GM12891 (cell line): ENCODE results near the gene MIER2.

ENCODE experiments used
- DNase-seq: peaks from one replicate; pipeline ENCODE4 v3.0.0; 2011; ENCODE audit warnings: low spot score; ENCODE audit not compliant: insufficient read length
- FAIRE-seq: peaks from 2 replicates; lab custom pipeline; 2011; peaks lifted over from hg19 to GRCh38; lab: Jason Lieb, UNC
- PAX5 ChIP-seq: IDR thresholded peaks from 2 replicates; pipeline ENCODE4 v1.6.1; 2011; ENCODE audit warnings: low read length, moderate library complexity, mild to moderate bottlenecking; ENCODE audit not compliant: insufficient read depth, severe bottlenecking
- POLR2A ChIP-seq: IDR thresholded peaks from 2 replicates; pipeline ENCODE4 v1.6.1; 2011; ENCODE audit warnings: low read depth, low read length, control low read depth
- POLR2AphosphoS5 ChIP-seq: IDR thresholded peaks from 2 replicates; pipeline ENCODE4 v1.6.1; 2011; ENCODE audit warnings: low read depth, low read length, control low read depth
- POU2F2 ChIP-seq: IDR thresholded peaks from 2 replicates; pipeline ENCODE4 v1.6.1; 2011; ENCODE audit warnings: low read depth, mild to moderate bottlenecking, control low read depth, low read length, moderate library complexity
- SPI1 ChIP-seq: IDR thresholded peaks from 2 replicates; pipeline ENCODE4 v1.6.1; 2011; ENCODE audit warnings: low read depth, low read length, control low read depth
- TAF1 ChIP-seq: IDR thresholded peaks from 2 replicates; pipeline ENCODE4 v1.6.1; 2011; ENCODE audit warnings: low read depth, low read length, control low read depth

Gene MIER2

DNA sequence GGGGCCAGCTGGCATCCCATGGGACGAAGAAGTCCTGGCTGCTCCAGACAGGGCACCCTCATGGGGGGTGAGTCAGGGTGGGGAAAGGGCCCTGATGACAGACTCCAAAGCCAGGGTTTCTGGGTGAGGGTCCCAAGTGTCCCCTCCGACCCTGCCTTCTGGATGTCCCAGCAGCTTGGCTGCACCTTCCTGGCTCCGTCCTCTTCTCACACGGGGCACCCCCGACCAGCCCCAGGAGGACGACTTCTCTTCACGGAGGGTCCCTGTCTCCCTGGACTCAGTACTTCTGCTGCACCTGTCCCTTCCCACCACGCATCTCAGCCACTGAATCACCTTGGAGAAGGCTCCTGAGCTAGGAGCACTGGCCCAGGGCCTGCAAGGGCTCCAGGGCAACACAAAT lies 19.9 kb downstream of the MIER2 start:
- DNase-seq: no peak
- TF ChIP-seq POLR2AphosphoS5: no peak
- TF ChIP-seq PAX5: no peak
- TF ChIP-seq SPI1: no peak
- TF ChIP-seq POLR2A: no peak
- no peak for FAIRE-seq

DNA sequence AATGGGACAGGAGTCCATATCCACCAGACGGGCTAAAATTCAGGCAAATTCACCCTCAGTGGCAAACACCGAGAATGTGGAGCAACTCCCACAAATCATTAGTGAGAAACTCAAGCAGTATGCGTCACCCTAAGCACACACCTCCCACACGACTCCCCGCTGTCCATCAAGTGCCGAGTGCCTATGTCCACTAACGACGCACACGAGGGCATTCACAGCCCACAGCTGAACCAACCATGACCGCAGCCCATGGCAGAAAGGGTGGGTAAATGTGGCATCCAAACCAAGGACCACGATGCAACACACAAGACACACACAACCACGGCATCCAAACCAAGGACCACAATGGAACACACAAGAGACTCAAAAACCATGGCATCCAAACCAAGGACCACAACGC lies 22.0 kb downstream of the MIER2 start:
- TF ChIP-seq POLR2A (no peak), POU2F2 (no peak), TAF1 (no peak), POLR2AphosphoS5 (no peak), SPI1 (no peak), PAX5 (no peak)
- no peak for DNase-seq
- FAIRE-seq: no peak

DNA sequence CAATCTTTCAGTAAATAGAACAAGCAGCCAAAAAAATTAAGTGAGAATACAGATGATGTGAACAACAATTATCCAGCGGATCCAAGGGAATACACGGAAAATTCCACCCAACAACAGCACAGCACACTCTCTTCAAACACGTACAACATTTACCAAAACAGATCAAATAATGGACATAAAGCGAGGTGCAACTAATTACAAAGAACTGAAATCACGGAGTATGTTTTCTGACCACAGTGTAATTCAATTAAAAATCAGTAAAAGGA lies 26.2 kb downstream of the MIER2 start:
- no peak for FAIRE-seq

DNA sequence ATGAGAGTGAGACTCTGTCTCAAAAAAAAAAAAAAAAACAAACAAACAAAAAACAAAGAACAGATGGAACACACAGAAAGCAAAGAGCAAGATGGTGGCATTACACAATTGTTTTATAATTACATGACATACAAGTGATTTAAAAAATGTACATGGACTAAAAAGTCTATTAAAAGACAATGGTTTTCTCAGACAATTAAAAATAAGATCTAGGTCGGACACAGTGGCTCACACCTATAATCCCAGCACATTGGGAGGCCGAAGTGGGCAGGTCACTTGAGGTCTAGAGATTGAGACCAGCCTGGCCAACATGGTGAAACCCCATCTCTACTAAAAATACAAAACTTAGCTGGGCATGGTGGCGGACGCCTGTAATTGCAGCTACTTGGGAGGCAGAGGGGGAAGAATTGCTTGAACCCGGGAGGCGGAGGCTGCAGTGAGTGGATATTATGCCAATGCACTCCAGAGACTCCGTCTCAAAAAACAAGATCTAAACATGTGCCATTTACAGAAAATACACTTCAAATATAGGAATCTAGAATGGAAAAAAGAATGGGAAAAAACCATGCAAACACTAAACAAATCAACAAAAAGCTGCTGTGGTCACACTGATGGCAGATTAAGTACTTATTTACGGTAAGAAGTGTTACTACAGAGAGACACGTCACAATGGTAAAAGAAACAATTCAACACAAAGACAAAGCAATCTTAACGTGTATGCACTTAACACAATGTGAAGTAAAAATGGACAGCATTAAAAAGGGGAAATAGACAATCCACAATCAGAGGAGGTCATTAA lies 26.7 kb downstream of the MIER2 start:
- TF ChIP-seq POU2F2 (no peak), PAX5 (no peak), POLR2AphosphoS5 (no peak), TAF1 (no peak)
- FAIRE-seq (no peak), DNase-seq (no peak)

More for the DNA sequence above, 26.2 kb downstream of the MIER2 start:
- DNase-seq: no peak
- no peak for TF ChIP-seq POU2F2
- no peak for TF ChIP-seq PAX5
- no peak for TF ChIP-seq POLR2AphosphoS5
- no peak for TF ChIP-seq TAF1
- TF ChIP-seq SPI1: no peak
- TF ChIP-seq POLR2A: no peak

DNA sequence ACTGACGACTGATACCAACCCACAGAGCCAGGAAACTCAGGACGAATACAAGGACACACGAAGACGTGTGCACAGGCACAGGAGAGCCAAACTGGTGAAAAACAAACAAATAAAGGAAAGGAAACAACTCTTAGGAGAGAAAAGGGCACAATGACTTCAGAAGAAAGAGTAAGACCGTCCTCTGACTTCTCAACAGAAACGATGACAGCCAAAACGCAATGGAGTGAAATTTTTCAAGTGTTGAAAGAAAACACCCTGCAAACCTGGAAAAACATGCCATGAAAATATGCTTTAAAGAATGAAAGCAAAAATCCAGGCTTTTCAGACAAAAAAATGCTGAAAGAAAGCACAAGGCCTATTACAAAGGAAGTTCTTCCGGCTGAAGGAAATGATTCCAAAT lies 28.8 kb downstream of the MIER2 start:
- TF ChIP-seq POU2F2 (no peak), TAF1 (no peak), POLR2AphosphoS5 (no peak), POLR2A (no peak), SPI1 (no peak), PAX5 (no peak)
- FAIRE-seq (no peak), DNase-seq (no peak)

DNA sequence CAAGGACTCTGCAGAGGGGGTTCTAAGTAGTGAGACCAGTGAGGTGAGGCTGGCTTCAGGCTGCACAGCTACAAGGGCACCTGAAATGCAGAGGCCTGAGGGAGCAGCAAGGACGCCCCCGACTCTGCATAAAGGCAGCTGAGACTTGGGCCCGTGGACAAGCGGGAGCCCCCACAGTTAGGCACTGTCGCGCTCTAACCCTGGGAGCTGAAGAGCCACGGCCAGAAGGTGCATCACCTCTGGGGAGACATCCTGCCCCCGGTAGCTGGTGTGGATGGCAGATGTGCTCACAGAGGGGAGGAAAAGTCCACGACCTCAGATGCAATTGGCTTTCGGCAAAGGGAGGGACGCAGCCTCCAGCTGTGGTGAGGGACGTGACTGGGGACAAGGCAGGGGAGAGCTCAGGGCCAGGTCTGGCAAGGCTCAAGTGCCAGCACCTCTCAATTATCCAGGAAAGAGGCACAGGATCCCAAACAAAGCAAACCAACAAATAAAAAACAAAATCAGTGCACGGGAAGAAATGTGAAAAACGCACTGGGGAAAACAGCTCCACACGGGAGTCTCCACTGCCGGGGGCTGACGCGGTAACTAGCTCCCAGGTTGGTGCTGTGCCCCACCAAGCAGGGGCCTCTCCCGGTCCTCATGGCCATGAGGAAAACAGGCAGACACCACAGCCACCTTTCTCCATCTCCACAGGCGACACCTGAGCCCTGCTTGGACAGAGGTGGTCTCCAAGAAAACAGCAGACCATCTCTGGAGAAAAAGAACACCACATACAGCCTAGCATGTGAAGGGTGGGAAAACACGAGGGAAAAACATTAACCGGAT lies 30.4 kb downstream of the MIER2 start:
- TF ChIP-seq SPI1 (no peak), POU2F2 (no peak), TAF1 (no peak), POLR2AphosphoS5 (no peak), POLR2A (no peak), PAX5 (no peak)
- no peak for DNase-seq
- no peak for FAIRE-seq

DNA sequence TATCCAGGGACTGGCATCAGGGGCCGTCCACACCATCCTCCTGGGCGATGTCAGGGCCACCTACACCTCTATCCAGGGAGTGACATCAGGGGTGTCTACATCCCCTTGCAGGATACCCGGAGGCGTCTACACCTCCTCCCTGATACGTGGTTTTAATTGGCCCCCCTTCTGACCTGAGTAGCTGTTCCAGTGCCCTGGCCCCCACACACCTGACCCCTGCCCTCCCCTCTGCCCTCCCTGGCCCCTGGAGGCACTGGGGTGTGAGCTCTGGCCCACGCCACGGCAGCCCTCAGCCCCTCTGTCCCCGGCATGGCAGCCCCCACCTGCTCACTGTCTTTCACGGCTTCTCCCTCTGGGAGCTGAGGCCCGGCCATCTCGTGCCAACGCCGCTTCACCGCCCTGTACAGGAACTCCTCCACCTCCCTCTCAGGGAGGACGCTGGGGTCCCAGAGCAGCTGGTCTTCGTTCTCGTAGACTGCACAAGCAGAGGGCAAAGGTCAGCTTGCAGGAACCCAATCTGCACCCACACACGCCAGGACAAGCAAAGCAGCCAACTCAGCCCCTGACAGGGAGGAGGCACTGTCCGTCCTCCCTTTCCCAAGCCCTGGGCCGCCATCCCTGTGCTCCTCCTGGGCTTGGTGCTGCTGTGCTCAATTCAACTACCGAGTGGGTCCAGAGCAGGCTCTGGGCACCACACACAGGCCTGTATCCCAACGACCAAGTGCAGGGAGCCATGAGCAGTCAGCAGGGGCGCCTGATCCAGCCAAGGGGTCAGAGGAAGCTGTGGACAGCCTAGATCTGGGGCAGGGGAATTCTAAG lies 31.2 kb downstream of the MIER2 start:
- DNase-seq (no peak), FAIRE-seq (no peak)
- TF ChIP-seq SPI1 (no peak), POLR2A (no peak), POU2F2 (no peak), POLR2AphosphoS5 (no peak), PAX5 (no peak), TAF1 (no peak)

DNA sequence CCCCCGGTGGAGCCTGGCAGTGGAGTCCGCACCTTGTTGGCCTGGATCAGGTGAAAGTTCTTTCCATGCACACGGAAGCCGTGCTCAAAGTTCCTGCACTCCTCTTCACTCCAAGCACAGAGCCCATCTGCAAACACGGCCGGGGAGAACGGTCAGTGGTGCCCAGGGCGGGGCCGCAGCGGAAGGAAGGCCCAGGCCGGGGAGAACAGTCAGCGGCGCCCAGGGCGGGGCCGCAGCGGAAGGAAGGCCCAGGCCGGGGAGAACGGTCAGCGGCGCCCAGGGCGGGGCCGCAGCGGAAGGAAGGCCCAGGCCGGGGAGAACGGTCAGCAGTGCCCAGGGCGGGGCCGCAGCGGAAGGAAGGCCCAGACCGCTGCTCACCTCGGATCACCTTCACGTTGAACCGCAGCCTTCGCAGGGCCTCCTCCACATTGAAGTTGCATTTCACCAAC lies 32.8 kb downstream of the MIER2 start:
- FAIRE-seq: no peak
- DNase-seq: no peak
- no peak for TF ChIP-seq TAF1
- no peak for TF ChIP-seq PAX5
- no peak for TF ChIP-seq SPI1
- no peak for TF ChIP-seq POLR2A
- no peak for TF ChIP-seq POLR2AphosphoS5
- no peak for TF ChIP-seq POU2F2

DNA sequence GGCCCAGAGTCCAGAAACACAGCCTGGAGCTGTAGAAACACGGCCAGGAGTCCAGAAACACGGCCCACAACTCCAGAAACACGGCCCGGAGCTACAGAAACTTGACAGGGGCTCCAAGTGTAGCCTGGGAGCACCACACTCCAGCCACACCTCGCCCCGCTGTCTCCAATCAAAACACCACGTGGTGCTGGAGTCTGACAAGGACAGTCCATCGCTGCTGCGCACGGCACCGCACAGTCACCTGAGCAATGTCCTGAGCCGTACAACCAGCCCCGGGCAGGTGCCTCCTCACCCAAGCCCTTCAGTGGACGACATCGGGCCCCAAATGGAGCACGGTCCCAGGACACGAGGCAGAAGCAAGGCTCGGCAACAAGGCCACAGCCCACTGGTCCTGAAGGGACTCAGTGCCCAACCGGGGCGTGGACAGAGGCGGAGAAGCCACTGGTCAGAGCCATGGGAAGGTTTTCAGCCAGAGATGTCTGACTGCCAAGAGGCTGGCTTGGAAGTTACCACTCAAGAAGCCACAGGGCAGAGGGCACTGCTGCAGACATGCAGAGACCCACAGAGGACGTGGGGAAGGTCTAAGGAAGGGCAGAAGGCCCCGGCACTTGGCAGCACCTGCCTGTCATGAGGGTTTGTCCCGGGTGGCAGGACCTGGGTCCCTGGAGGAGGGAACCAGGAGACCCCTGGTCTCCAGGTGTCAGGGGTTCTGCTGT lies 33.7 kb downstream of the MIER2 start:
- FAIRE-seq (peak; percentile 5), DNase-seq (no peak)

More for the DNA sequence above, 33.7 kb downstream of the MIER2 start:
- TF ChIP-seq POU2F2: no peak
- TF ChIP-seq POLR2AphosphoS5: peak; percentile 12; the same call in 1 of the 2 replicates
